GM21723 (cell line): ENCODE data around the gene MGAT5B.
"Not testable (repeated sequence)": the region's sequence is repeated elsewhere in the genome, so short reads cannot be mapped to it uniquely, and the experiment has no call there.

Experiments
- ATAC-seq: cut with Tn5 transposase; IDR thresholded peaks from one replicate; pipeline ENCODE4 v1.9.1; 2021; ENCODE audit warnings: mild to moderate bottlenecking, moderate library complexity; ENCODE audit not compliant: unreplicated experiment

MGAT5B gene

DNA sequence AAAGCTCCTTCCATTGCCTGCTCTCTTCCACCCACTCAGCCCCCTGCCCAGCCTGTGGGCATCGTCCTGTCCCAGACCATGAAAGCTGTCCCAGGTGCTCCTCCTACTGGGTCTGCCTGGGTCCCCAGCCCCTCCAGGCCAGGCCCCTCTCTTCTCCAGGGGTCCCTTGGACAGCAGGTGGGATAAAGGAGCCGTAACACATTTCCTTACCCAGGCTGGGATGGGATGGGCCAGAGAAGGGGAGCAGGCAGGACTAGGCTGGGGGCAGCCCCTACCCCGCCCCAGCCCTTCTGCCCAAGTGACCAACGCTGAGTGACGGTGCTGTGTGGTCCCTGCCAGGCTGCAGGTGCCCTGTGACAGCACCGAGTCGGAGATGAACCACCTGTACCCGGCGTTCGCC is 80.1 kb downstream of the MGAT5B start:
- ATAC-seq = no peak

DNA sequence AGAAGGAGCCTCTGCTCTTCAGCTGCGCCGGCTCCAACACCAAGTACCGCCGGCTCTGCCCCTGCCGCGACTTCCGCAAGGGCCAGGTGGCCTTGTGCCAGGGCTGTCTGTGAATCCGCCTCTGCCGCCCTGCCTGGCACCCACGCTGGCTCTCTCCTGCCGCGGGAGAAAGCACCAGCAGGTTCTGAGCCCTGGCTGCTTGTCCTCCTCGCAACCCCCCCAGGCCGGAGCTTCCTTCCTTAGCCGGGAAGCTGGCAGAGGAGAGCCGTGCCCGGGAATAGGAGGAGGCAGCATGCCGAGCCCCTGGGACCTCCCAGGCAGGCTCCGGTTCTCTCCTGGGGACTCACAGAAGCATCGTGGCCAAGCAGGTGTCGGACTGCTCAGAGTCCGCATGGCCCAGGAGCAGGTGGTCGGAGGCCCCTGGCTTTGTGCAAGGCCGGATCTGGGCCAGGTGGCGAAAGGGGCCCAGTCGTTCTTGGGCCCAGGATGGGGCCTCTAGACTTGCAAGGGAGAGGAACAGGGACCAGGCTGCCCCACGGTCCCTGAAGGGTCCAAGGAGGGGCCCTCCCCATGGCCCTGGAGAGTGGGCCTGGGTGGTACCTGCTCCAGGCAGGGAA is 80.6 kb downstream of the MGAT5B start:
- ATAC-seq = no peak

DNA sequence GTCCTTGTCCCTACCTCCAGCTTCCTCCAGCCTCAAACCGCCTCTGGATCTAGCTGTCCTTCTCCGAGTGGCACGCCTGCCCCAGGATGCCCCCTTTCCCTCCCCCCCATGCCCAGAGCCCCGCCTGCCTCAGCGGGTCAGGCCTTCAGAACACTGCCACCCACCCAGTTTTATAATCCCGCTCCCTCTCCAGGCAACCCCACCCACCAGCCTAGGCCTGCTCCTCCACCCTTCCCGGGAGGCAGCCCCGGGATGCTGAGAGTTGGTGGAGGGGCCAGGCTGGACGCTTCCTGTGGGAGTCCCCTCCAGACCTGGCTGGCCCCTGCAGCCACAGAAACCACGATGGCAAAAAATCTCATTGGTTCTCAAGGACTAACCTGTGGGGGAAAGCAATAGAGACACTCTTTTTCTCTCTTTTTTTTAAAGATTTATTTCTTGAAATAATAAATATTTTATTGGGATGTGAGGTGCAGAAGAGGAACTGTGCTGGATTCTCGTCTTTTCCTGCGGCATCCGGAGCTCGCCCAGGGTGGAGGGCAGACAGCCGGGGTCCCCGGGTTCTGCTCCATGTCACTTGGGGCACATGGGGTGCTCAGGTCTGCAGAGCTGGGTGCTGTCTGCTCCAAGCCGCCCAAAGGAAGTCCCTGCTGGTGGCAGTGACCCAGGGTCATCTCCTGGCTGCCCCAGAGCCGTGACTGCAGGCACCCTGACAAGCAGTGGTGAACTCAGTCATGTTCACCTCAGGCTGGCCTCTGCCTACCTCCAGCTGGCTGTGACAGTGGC is 81.9 kb downstream of the MGAT5B start:
- no peak for ATAC-seq

DNA sequence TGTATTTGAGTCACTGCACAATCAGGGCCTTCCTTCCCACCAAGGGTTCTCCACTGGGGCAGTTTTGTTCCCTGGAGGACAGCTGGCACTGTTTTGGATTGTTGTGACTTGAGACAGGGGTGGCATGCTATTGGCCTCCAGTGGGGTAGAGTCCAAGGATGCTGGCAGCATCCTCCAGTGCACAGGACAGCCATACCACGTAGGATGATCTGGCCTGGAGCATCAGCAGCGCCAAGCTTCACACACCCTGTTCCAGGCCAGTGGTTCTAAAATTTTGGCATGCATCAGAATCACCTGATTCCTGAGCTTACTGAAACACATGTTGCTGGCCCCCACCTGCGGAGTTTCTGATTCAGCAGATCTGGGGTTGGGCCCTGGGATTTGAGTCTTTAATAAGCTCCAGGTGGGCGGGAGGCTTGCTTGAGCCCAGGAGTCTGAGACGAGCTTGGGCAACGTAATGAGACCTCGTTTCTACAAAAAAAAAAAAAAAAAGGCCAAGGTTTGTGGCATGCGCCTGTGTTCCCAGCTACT is 83.2 kb downstream of the MGAT5B start:
- ATAC-seq = no peak

DNA sequence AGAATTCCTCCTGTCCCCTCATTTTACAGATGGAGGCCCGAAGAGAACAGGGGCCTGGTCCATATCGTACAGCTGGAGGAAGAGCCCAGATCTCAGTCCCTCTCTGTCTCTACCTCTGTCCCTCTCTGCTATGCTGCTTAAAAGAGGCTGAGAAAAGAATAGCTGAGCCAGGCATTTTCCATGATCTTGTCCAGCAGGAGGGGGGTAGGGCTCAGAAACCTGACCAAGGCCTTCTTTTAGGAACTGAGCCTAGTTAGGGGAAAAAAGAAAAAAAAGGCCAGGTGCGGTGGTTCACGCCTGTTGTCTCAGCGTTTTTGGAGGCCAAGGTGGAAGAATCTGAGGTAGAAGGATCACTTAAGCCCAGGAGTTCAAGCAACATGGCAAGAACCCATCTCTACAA is 84.2 kb downstream of the MGAT5B start:
- ATAC-seq = no peak

DNA sequence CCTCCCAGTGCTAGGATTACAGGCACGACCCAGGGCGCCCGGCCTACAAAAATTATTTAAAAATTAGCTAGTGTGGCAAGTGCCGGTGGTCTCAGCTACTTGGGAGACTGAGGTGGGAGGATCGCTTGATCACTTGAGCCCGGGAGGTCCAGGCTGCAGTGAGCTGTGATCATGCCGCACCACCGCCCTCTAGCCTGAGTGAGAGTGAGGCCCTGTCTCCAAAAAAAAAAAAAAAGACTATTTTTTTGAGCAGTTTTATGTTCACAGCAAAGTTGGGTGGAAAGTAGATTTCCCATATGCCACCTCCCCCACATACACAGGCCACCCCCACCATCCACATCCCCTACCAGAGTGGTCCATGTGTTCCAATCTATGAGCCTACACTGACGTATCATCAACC is 84.9 kb downstream of the MGAT5B start:
- no peak for ATAC-seq

DNA sequence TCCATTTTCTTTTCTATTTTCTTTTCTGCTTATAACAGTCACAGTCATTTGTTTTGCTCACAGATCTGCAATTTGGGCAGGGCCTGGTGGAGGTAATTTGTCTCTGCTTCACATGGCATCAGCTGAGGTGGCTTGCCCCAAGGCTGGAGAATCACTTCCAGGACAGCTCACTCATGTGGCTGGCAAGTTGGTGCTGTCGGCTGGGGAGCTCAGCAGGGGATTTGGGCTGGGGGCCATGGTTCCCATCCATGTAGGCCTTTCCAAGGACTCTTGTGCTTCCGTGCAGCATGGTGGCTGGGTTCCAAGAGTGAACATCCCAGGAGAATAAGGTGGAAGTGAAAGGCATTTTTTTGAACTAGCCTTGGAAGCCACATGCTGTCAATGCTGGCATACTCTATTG is 85.7 kb downstream of the MGAT5B start:
- no peak for ATAC-seq

DNA sequence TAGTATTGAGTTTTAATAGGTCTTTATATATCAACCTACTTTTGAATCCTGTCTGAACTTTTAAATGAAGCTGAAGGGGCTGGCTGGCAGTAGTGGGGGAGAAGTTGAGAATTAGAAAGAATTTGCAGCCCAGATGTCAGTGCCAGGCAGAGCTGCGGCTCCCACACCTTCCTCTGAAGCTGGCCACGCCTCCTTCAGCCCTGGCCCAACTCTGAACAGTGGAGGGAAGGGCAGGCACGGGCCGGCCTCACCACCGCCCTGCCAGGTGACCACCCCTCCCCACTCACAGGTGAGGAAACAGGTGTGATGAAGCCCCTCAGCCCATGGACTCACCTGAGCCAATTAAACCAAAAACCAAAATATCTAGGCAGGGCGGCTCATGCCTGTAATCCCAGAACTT is 87.0 kb downstream of the MGAT5B start:
- ATAC-seq = no peak

DNA sequence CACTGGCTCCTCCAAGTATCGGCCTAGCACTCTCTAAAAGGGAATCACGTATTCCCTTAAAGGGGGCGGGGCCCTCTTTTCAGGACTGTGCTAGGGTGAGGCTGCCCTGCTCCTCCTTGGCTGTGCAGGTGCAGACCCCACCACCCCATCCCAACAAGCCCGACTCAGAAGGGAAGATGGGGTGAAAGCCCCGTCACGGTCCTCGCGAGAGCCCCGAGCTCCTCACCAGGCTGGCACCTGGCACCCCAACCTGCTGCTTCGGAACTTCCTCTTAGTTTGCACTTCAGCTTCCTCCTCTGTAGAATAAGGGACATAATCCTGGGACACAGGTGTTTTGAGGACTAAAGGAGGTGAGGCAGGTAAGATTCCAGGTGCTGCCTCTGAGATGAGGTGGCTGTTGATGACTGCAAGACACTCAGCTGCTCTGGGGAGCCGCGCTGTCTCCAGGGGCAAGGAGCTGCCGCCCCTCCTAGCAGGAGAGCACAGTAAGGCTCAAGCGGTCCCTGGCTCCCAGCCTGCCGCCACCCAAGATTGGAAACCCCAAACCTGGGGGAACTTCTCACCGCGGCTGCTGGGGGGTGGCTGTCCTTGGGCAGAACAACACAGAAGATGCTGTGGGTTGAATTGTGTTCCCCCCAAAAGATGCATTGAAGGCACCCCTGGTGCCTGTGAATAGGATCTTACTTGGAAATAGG is 88.8 kb downstream of the MGAT5B start:
- ATAC-seq = no peak

DNA sequence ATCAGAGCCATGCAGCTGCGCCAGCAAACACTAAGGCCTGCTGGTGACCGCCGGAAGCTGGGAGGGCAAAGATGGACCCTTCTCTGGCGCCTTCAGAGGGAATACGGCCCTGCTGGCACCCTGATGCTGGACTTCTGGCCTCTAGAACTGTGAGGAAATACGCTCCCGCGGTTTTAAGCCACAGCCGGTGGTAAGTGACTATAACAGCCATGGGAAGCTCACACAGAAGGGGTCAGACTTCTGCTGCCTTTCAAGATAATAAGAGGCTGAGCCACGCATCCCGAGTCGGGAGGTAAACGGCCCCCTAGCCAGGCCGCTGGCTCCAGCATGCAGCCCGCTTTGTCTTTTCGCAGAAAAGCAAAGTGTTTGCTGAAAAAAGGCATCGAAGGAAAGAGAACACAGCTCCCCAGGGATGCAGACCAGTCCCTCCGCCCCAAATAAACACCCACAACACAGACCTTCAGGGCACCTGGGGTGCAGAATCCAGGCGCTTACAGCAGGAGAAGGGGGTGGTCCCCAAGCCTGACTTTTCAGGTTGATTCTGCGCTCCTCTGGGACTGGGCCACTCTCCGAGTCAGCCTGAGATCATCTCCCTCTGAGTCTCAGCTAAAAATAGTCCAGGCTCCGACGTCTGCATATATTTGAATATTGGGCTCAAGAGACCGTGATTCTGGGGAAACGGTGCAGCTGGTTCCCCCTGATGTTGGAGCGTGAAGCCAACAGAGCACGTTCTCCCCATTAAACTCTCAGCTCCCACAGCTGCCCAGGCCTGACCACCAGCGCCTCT is 89.7 kb downstream of the MGAT5B start:
- ATAC-seq = no peak

DNA sequence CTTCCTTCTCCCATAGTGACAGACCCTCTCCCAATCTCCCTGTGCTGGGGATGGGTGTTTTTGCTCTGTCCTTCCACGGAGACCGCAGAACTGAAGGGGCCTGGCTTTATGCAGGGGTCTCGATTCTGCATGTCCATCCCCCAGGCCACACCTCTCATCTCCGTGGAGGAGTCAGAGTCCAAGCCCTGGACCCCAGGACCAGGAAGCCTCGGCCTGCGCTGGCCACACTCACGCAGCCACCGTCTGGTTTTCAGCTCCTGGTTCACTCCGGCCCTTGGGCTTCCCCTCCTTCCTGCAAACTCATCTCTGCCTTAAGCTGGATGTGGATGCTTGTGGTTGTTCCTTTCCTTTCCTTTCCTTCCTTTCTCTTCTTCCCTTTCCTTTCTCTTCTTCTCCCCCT is 90.8 kb downstream of the MGAT5B start:
- no peak for ATAC-seq

DNA sequence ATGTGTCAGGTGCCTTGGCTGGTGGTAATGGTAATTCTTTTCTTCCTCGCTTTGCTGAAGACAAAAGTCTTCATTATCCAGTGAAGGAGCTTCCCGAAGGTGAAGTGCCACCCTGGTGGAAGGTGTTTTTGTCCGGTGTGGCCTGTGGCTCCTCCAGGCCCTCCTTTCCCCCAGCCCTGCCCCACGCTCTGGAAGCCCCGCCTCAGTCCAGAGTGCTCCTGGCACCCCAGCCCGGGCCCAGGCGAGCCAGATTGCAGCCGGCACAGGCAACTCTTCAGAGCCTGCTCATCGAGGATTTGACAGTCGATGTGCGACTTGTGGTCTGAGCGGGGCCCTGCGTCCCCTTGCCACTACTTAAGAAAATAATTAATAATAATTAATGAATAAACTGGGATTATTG is 93.7 kb downstream of the MGAT5B start:
- ATAC-seq = no peak

DNA sequence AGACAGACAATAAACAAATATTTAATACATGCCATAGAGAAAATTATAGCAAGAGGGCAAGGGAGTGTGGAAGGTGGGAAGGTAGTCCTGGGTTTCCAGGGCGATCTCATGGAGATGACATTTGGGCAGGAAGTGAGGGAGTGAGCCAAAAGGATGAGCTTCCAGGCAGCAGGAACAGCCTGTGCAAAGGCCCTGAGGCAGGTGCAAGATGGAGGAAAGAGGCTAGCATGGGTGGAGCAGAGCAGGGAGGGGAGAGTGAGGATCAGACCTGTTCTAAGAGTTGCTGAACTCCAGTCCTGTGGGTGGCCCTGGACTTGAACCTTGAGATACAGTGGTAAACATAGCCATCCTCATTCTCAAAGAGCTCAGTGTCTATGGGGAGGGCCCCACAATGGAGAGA is 94.7 kb downstream of the MGAT5B start:
- ATAC-seq = no peak

DNA sequence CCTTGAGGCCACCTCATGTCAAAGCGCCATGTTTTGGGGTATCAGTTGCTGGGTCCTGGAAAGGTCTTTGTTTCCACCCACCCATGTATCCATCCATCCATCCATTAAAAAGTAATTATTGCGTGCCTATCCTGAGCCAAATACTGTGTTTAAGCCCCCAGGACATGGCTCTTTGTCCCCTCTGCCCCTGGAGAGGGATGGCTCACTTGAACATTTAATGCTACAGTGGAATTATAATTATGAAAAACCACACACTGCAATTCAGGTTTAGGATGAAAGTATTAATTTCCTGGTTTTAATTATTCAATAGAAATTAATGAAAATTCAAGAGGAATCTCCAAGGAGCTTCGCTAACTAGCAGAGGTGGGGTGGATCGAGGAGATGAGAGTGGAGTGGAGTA is 97.8 kb downstream of the MGAT5B start:
- ATAC-seq = no peak

DNA sequence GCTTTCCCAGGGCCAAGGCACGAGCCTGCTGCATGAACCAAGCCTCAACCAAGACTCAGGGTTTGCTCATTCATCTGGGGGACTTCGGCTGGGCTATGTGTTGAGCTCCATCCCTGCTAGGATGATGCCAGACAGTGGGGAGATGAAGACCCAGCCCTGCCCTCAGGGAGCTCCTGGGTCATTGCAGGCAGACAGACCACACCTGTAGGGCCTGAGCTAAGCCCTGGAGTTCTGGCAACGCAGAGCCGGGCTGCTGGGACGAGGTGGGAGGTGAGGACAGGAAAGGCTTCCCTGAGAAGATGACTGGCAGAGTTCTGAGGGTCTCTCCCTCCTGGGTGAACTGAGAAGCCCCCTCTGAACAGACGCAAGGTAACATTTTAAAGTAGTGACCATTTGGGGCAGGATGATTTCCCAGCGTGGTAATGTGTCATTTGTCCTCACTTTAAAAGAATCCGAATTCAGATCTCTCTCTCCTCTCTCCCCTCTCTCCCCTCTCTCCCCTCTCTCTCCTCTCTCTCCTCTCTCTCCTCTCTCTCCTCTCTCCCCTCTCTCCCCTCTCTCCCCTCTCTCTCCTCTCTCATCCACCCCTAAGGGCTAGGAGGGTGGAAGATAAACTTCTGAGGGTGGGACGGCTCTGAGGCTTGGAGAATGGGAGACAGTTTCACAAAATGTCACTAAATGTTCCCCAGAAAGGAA is 98.4 kb downstream of the MGAT5B start:
- ATAC-seq = no peak

DNA sequence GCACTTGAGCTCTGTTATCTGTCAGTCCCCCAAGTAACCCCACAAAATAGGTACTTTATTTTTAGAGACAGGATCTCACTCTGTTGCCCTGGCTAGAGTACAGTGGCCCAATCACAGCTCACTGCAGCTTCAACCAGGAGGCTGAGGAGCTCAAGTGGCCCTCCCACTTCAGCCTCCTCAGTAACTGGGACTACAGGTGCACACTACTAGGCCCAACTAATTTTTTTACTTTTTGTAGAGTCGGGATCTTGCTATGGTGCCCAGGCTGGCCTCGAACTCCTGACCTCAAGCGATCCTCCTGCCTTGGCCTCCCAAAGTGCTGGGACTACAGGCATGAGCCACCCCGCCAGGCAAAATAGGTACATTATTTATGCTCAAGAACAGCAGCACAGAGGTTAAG is 99.6 kb downstream of the MGAT5B start:
- ATAC-seq = no peak

DNA sequence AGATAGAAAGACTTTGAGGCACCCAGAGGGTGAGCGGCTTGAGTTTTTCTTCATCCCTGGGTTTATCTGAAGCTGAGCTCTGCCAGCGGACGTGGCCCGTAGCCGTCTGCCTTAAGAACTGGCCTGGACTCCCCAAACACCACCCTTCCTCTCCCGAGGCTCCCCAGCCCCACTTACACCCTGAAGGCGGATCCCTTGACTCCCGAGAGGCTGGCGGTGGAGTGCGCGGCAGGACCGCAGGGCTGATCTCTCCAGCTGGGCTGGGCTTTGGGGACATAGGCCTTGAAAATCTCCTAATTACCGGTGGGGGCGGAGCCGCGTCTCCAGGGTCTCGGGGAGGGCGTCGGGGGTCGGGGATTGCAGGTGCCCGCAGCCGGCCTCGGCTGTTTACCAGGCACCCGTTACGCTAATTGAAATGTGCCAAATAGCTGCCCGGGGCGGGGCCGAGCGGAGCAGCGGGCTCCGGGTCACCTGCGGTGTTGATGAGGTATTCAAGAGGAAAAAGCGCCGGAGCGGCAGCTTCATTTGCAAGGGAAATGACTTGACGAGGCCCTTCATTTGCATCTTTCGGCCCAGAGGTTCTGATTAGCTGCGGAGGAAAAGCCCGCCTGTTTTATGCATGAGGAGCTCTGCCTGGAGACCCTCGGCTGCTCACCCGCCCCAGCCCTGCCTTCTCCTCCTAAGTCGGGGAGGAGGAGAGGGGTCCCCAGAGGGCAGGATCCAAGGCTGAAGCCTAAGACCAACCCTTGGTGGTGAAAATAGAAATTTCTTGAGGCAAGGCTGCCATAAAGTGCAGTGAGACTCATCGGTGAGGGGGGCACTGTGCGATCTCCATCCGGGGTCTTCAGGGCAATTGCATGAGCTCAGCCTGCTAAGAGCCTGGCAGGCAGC is 100.7 kb downstream of the MGAT5B start:
- no peak for ATAC-seq

DNA sequence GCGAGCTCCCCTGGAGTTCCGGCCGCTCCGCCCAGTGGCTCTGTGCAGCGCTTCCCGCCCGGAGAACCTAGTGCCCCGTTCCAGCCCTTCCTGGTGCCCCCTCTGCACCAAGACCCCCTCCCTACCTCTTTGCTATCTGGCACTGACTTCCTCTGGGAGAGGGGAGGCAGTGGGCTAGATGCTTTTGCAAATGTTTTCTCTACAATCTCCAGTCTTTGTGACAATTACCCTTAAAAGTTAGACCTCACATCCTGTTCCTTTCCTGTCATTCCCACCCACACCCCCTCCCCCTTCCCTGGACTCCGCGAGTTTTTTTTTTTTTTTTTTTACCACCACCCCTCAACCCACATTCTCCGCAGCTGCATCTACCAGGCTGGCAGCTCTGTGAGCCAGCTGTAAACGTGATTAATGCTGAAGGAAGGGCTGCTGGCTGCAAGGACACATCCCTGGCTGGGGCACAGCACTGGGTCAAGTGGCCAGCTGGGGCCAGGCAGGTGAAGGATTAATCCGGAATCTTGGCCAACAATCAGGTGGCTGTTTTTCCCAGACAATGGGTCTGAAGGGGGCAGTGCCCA is 101.5 kb downstream of the MGAT5B start:
- ATAC-seq = no peak

DNA sequence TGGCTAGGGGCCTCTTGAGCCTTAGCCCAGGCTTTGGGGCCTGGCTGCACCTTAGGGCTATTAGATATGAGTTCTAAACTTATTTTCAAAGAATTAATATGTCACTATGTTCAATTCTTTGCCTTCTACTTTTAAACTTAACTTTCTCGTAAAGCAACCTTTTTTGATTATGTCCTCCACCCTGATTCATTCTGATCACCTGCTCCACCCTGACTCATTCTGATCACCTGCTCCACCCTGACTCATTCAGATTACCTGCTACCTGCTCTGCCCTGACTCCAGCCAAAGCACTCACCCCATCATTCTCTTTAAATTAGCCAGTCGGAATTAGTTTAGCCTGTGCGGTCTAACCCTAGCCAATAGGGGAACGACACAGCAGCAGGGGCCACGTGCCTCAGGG is 102.0 kb downstream of the MGAT5B start:
- ATAC-seq = not testable (repeated sequence)
